Measurements from ENCODE around the gene CHST9.

DNA sequence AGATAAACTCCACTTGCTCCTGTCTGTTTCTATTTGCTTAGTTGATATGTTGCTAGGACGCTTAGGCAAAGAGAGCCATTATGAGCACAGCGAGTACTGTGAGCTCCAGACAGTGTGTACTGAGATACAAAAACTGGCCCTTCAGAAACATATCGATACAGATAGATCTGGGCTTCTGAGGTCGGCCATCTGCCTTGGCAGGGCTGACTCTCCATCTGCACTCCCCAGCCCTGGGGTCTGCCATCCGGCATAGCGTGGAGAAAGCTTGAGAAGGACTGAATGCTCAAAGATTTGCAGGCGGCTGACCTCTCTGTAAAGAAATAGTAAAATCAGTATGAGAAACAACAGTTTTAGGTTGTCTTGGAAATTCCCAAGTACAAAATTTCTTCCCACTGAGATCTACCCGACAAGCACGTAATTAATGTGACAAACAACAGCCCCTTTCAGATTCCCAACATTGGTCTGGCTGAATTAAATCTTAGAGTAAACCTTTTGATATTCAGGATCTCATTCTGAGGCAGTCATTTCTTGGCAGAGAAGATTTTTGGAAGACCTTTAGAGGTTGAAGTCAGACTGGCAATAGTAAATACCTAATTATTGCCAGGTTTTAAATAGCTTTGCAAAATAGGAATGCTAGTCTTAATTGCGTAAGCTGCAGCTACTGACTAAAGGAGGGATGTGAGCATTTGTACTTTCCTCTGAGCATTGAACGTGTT lies 127.4 kb downstream of the CHST9 start:
- TF ChIP-seq, protein P1, sequence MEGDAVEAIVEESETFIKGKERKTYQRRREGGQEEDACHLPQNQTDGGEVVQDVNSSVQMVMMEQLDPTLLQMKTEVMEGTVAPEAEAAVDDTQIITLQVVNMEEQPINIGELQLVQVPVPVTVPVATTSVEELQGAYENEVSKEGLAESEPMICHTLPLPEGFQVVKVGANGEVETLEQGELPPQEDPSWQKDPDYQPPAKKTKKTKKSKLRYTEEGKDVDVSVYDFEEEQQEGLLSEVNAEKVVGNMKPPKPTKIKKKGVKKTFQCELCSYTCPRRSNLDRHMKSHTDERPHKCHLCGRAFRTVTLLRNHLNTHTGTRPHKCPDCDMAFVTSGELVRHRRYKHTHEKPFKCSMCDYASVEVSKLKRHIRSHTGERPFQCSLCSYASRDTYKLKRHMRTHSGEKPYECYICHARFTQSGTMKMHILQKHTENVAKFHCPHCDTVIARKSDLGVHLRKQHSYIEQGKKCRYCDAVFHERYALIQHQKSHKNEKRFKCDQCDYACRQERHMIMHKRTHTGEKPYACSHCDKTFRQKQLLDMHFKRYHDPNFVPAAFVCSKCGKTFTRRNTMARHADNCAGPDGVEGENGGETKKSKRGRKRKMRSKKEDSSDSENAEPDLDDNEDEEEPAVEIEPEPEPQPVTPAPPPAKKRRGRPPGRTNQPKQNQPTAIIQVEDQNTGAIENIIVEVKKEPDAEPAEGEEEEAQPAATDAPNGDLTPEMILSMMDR (IDR thresholded peaks at IDR 0.05; ENCODE audit: poor library complexity, severe bottlenecking), result no peak
- TF ChIP-seq SMC3 (conservative IDR thresholded peaks at IDR 0.05; ENCODE audit: poor library complexity) (no peak), EZH2 (IDR thresholded peaks at IDR 0.05; ENCODE audit: borderline replicate concordance, insufficient read depth, low read length, poor library complexity, severe bottlenecking) (no peak), POLR2AphosphoS5 (IDR thresholded peaks at IDR 0.05) (no peak), MXI1 (conservative IDR thresholded peaks at IDR 0.05; ENCODE audit: poor library complexity, severe bottlenecking) (no peak)
- TF ChIP-seq, protein P2, sequence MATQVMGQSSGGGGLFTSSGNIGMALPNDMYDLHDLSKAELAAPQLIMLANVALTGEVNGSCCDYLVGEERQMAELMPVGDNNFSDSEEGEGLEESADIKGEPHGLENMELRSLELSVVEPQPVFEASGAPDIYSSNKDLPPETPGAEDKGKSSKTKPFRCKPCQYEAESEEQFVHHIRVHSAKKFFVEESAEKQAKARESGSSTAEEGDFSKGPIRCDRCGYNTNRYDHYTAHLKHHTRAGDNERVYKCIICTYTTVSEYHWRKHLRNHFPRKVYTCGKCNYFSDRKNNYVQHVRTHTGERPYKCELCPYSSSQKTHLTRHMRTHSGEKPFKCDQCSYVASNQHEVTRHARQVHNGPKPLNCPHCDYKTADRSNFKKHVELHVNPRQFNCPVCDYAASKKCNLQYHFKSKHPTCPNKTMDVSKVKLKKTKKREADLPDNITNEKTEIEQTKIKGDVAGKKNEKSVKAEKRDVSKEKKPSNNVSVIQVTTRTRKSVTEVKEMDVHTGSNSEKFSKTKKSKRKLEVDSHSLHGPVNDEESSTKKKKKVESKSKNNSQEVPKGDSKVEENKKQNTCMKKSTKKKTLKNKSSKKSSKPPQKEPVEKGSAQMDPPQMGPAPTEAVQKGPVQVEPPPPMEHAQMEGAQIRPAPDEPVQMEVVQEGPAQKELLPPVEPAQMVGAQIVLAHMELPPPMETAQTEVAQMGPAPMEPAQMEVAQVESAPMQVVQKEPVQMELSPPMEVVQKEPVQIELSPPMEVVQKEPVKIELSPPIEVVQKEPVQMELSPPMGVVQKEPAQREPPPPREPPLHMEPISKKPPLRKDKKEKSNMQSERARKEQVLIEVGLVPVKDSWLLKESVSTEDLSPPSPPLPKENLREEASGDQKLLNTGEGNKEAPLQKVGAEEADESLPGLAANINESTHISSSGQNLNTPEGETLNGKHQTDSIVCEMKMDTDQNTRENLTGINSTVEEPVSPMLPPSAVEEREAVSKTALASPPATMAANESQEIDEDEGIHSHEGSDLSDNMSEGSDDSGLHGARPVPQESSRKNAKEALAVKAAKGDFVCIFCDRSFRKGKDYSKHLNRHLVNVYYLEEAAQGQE (IDR thresholded peaks at IDR 0.05; ENCODE audit: borderline replicate concordance), result no peak

Data from neural cell (in vitro differentiated cells).